HL-60 (cell line): ENCODE measurements around the gene SLC24A3.

ENCODE experiments used
- POLR2AphosphoS5 ChIP-seq: IDR thresholded peaks from 2 replicates; pipeline ENCODE4 v1.6.1; 2012; ENCODE audit warnings: low read depth
- SPI1 ChIP-seq: IDR thresholded peaks from 2 replicates; pipeline ENCODE4 v1.6.1; 2012; ENCODE audit warnings: low read depth, mild to moderate bottlenecking, borderline replicate concordance
- TF ChIP-seq, protein P1 (sequence below): IDR thresholded peaks from one replicate; pipeline ENCODE4 v1.5.1; 2011; ENCODE audit warnings: low read length, control low read depth, inconsistent platforms; ENCODE audit not compliant: insufficient read depth
- TF ChIP-seq, protein P2 (sequence below): IDR thresholded peaks from 2 replicates; pipeline ENCODE4 v1.6.1; 2012; ENCODE audit warnings: low read depth; ENCODE audit not compliant: insufficient replicate concordance

DNA sequence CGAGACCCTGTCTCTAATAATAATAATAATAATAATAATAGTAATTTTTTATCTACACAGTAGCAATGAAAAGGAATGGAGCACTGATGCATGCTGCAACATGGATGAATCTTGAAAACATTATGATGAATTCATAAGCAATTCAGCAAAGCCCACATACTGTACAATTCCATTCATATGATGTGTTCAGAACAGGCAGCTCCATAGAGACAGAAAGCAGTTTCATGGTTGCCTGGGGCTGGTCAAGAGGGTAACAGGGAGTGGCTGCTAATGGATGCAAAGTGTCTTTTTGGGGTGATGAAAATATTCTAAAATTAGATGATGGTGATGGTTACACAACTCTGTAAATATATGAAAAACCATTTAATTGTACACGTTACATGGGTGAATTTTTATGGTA, 43.6 kb downstream of the SLC24A3 start:
- TF ChIP-seq POLR2AphosphoS5 (no peak), SPI1 (no peak)
- TF ChIP-seq, protein P1, sequence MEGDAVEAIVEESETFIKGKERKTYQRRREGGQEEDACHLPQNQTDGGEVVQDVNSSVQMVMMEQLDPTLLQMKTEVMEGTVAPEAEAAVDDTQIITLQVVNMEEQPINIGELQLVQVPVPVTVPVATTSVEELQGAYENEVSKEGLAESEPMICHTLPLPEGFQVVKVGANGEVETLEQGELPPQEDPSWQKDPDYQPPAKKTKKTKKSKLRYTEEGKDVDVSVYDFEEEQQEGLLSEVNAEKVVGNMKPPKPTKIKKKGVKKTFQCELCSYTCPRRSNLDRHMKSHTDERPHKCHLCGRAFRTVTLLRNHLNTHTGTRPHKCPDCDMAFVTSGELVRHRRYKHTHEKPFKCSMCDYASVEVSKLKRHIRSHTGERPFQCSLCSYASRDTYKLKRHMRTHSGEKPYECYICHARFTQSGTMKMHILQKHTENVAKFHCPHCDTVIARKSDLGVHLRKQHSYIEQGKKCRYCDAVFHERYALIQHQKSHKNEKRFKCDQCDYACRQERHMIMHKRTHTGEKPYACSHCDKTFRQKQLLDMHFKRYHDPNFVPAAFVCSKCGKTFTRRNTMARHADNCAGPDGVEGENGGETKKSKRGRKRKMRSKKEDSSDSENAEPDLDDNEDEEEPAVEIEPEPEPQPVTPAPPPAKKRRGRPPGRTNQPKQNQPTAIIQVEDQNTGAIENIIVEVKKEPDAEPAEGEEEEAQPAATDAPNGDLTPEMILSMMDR, result no peak
- TF ChIP-seq, protein P2, sequence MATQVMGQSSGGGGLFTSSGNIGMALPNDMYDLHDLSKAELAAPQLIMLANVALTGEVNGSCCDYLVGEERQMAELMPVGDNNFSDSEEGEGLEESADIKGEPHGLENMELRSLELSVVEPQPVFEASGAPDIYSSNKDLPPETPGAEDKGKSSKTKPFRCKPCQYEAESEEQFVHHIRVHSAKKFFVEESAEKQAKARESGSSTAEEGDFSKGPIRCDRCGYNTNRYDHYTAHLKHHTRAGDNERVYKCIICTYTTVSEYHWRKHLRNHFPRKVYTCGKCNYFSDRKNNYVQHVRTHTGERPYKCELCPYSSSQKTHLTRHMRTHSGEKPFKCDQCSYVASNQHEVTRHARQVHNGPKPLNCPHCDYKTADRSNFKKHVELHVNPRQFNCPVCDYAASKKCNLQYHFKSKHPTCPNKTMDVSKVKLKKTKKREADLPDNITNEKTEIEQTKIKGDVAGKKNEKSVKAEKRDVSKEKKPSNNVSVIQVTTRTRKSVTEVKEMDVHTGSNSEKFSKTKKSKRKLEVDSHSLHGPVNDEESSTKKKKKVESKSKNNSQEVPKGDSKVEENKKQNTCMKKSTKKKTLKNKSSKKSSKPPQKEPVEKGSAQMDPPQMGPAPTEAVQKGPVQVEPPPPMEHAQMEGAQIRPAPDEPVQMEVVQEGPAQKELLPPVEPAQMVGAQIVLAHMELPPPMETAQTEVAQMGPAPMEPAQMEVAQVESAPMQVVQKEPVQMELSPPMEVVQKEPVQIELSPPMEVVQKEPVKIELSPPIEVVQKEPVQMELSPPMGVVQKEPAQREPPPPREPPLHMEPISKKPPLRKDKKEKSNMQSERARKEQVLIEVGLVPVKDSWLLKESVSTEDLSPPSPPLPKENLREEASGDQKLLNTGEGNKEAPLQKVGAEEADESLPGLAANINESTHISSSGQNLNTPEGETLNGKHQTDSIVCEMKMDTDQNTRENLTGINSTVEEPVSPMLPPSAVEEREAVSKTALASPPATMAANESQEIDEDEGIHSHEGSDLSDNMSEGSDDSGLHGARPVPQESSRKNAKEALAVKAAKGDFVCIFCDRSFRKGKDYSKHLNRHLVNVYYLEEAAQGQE, result no peak
